Measurements from ENCODE around the gene TECTA. TPM values are rescaled to one million over a fixed set of nuclear protein-coding genes. Genes with fewer than 3 reads are reported as not detected.

Gene TECTA
- total RNA-seq, 3 donors from 2014 or later, result 0.20 to 0.82 (median 0.39) TPM

DNA sequence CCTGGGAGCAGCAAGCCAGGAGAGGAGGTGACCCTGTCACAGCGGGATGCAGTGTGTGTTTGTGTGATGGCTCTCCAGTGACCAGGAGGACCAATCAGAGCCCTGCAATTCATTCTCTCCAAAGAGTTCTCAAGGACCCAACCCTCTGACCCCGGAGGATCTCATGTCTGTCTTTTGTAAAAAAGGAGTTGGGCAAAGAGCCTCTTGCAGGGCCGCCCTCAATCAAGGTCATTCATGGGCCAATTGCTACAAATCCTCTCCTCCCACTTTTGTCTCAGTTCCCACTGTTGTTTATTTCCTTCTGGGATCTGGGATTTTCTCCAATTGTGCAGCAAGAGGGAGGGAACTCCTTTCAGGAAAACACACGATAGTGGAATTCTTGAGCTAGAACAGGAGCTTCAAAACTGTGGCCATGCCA is 4.0 kb downstream of the TECTA start:
- peak; percentile 29 for ATAC-seq
- Histone ChIP-seq H3K4me3 (no peak overlapping the region), H3K9me3 (no peaks in the 10 kb centered on the region), H3K4me1 (ENCODE audit: low read depth) (no peaks in the 10 kb centered on the region), H3K36me3 (ENCODE audit: low read depth) (no peaks in the 10 kb centered on the region)
- intact Hi-C loops (cut with DNase I, micrococcal nuclease), result no loop called here
- DNase-seq, result peak in 1 of 3 donors; percentile 21
- TF ChIP-seq, protein P1, sequence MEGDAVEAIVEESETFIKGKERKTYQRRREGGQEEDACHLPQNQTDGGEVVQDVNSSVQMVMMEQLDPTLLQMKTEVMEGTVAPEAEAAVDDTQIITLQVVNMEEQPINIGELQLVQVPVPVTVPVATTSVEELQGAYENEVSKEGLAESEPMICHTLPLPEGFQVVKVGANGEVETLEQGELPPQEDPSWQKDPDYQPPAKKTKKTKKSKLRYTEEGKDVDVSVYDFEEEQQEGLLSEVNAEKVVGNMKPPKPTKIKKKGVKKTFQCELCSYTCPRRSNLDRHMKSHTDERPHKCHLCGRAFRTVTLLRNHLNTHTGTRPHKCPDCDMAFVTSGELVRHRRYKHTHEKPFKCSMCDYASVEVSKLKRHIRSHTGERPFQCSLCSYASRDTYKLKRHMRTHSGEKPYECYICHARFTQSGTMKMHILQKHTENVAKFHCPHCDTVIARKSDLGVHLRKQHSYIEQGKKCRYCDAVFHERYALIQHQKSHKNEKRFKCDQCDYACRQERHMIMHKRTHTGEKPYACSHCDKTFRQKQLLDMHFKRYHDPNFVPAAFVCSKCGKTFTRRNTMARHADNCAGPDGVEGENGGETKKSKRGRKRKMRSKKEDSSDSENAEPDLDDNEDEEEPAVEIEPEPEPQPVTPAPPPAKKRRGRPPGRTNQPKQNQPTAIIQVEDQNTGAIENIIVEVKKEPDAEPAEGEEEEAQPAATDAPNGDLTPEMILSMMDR (IDR thresholded peaks at IDR 0.05), result no peak

DNA sequence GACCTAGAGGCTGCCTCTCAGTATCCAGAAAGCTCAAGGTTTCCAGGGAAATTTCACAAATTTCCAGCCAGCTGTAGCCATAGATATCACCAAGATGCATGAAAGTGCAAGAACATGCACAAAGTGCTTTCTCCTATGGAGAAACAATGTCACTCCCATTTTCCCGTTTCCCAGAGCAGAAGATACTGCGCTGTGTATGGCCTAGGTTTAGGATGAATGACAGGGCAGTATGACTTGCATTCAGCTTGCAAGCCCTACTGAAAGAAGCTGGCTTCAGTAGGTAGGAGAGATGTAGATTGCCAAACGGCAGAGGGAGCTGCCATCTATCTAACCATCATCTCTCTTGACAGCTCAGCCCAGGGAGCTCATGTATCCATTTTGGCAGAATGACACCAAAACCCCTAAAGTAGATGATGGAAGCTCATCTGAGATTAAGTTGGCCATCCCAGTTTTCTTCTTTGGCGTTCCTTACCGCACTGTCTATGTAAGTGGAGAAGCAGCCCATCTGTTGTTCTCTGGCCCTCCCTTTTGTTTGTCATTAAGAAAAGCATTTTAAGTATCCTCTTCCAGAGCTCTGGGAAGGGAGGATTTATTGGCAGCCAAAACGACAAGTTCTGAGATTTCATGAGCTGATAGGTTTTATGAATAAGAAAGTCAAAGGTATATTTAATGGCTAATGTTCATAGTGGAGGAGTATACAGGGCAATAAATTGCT is 4.6 kb downstream of the TECTA start:
- no peak for ATAC-seq
- no peaks in the 10 kb centered on the region for H3K4me1 ChIP-seq (ENCODE audit: low read depth)
- no peaks in the 10 kb centered on the region for H3K9me3 ChIP-seq
- H3K36me3 ChIP-seq (ENCODE audit: low read depth), result no peaks in the 10 kb centered on the region
- DNase-seq, result peak in 1 of 3 donors; percentile 6
- intact Hi-C loops (cut with DNase I, micrococcal nuclease), result no loop called here
- TF ChIP-seq, protein P1 (IDR thresholded peaks at IDR 0.05), result no peak
- H3K4me3 ChIP-seq, result no peak overlapping the region

DNA sequence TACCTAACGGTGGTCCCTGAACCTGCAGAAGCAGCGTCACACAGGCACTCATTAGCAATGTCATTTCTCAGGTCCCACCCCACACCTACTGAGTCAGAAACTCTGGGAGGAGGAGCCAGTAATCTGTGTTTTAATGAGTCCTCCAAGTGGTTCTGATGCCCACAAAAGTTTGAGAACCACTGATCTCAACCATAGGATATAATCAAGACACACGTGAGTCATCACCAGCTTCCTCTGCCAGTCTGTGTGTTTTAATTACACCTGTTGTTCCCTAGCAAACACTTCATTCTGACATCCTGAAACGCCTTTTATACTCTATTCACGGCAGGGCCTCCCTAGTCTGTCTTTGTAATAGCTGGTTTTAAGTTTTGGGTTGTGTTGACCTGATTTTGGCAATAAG is 5.8 kb downstream of the TECTA start:
- Histone ChIP-seq H3K4me3 (no peak overlapping the region), H3K4me1 (ENCODE audit: low read depth) (no peaks in the 10 kb centered on the region), H3K9me3 (no peaks in the 10 kb centered on the region), H3K36me3 (ENCODE audit: low read depth) (no peaks in the 10 kb centered on the region)
- intact Hi-C loops (cut with DNase I, micrococcal nuclease), result no loop called here
- TF ChIP-seq, protein P1 (IDR thresholded peaks at IDR 0.05), result no peak
- DNase-seq, result no peak
- peak; percentile 22 for ATAC-seq

DNA sequence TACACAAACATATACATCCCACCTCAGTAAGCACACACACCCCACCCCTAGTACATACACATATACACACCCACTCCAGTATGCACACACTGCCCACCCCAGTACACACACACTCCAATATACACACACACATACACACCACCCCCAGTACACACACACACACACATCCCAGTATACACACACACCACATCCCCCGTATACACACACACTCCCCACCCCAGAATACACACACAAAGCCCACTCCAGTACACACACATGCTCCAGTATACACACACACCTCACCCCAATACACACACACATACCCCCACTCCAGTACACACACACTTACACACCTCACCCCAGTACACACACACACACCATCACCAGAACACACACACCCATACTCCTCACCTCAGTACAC is 7.4 kb downstream of the TECTA start:
- H3K9me3 ChIP-seq, result no peaks in the 10 kb centered on the region
- ATAC-seq (no peak), DNase-seq (no peak)
- no peaks in the 10 kb centered on the region for H3K4me1 ChIP-seq (ENCODE audit: low read depth)
- TF ChIP-seq, protein P1 (IDR thresholded peaks at IDR 0.05), result no peak
- intact Hi-C loops (cut with DNase I, micrococcal nuclease), result no loop called here
- H3K4me3 ChIP-seq, result no peak overlapping the region
- H3K36me3 ChIP-seq (ENCODE audit: low read depth), result no peaks in the 10 kb centered on the region

DNA sequence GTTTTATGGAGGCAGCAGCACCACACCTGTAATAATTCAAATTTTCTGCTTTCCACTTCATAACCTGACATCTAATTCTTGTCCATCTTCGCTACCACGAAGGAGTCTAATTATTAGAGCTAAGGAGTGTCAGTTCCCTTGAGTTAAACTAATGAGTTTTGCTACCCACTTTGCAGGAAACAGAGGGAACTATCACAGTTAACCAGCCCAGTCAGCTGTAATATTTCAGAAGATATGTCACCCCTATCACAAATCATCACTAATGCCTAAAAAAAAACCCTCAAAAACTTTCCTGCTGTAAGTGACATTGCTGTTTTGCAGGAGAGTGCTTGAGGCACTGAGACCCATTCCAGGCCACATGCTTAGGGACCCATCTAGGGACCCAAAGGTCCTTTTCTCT is 8.4 kb downstream of the TECTA start:
- Histone ChIP-seq H3K36me3 (ENCODE audit: low read depth) (no peaks in the 10 kb centered on the region), H3K4me3 (no peak overlapping the region), H3K4me1 (ENCODE audit: low read depth) (no peaks in the 10 kb centered on the region), H3K9me3 (no peaks in the 10 kb centered on the region)
- intact Hi-C loops (cut with DNase I, micrococcal nuclease), result no loop called here
- DNase-seq (no peak), ATAC-seq (no peak)
- TF ChIP-seq, protein P1 (IDR thresholded peaks at IDR 0.05), result no peak
